HG03103 (cell line): Measurements from ENCODE around the gene CUL2.
"Not testable (repeated sequence)": the region's sequence is repeated elsewhere in the genome, so short reads cannot be mapped to it uniquely, and the experiment has no call there.

Source experiments
- ATAC-seq: cut with Tn5 transposase; IDR thresholded peaks from one replicate; pipeline ENCODE4 v1.9.1; 2021; ENCODE audit warnings: low read depth; ENCODE audit not compliant: unreplicated experiment

The CUL2 gene

DNA sequence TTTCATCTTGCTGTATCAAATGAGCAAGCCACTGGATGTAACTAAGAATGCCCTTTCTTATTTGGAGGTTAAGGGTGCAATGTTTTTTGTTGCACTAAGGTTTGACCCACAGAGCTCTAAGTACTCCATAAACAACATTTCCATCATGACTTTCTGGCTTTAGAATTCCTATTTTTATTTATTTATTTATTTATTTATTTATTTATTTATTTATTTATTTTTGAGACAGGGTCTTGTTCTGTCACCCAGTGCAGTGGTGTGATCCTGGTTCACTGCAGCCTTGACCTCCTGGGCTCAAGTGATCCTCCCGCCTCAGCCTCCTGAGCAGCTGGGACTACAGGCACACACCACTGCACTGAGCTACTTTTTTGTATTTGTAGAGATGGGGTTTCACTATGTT lies 9.9 kb downstream of the CUL2 start:
- not testable (repeated sequence) for ATAC-seq

DNA sequence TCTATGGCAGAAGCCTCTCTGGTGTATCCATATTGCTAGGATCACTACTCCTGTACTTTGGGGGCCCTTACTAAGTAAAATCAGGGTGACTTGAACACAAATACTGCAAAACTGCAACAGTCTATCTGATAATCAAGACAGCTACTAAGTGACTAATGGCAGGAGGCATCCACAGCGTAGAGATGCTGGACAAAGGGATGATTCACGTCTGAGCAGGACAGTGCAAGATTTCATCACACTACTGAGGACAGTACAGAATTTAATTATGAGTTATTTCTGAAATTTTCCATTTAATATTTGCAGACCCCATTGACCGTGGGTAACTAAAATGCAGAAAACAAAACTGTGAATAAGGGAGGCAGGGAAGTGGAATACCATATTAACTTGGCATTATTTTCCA lies 10.4 kb downstream of the CUL2 start:
- no peak for ATAC-seq

DNA sequence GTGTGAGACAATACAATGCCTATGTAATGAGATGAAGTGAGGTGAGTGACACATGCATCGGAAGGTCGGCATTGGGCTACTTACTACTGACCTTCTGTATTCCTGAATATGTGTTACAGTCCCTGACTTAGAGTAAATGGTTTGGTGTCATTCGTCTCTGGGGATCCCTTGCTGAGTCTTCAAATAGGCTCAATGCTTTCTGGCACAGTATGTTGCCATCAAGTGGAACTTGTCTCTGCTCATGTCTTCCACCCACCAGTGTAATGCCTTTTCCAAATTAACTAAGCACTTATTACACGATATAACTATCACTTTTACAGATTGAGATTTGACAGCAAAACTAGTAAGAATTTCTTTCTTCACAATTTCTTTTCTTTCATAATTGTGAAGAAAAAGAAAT lies 10.9 kb downstream of the CUL2 start:
- ATAC-seq, result no peak

DNA sequence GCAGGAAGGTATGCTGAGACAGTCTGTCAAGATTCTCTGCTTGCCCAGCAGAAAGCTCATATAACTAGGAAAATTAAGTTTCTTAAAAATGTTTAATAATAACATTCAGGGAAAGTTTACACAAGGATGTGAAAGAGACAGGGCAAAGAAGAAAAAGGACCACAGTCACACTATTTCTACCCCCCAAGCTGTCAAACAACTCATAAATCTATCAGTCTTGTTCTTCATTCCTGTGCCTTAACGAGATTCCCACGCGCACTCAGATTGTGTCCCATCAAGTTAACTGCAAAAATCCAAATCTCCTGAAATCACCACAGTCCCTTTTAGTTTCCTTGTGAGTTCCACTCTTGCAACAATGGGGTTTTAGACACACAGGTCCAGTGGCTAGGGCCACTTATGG lies 14.9 kb downstream of the CUL2 start:
- no peak for ATAC-seq

DNA sequence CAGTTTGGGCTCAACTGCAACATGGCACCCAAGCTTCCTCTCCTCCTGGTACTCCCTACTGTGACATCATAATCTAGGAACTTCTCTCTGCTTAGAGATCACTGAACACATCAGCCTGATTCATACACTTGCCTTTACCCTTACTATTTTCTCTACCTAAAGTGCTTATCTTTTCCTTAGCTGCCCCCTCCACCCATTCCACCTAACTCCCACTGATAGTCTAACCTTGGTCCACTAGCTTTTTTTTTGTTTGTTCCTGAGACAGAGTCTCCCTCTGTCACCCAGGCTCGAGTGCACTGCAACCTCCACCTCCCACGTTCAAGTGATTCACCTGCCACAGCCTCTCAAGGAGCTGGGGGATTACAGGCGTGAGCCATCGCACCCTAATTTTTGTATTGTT lies 15.9 kb downstream of the CUL2 start:
- no peak for ATAC-seq

DNA sequence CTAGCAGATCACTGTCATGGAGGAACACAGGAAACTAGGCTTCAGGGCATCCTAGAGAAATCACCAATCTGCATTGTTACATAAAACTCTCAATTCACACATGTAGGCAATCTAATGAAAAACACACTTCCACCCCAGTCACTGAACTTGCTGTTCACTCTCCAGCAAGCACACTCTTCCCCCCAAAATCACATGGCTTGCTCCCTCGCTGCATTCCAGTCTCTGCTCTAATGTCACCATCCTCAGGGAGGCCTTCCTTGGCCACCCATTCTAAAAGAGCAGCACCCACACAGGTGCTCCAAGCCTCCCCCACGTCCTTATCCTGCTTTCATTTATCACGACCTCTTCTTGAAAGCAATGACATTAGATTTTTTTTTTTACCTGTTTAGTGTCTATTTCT lies 19.6 kb downstream of the CUL2 start:
- no peak for ATAC-seq

DNA sequence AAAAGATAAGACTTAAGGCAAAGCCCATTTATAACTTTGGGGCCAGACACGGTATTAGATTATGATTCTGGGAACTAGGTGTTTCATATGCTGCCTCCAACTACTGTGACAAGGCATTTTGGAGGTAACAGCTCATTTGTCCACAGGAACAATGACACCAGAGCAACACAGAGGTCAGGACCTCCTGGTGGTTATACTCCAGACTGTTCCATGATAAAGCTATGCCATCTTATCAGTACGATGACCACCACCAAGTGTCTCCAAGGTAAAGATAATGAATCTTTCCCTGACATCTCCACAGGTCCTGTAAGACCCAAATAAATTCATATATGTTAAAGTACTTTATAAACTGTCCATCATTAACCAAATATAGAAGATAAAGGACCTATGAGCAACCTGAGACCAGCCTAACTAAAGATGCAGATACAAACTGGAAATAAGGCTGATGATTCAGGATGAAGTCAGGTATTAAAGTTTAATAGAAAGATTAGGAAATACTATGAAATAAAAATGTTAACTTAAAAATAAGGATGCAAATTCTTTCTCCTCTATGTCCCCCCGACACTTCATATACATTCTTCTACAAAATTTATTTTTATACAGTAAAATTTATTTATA lies 26.2 kb downstream of the CUL2 start:
- no peak for ATAC-seq

DNA sequence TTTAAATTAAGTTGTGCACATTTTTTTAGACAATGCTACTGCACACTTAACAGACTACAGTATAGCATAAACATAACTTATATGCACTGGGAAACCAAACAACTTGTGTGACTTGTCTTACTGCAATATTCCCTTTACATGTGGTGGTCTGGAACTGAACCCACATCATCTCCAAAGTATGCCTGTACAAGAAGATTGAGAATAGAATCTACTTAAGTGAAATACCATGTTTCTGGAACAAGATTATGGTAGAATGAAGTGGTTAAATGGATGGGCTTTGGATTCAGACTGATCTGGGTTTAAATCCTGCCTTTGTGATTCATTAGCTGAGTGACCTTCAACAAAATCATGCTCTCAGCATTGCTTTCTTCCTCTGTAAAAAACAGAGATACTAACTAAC lies 30.7 kb downstream of the CUL2 start:
- no peak for ATAC-seq

DNA sequence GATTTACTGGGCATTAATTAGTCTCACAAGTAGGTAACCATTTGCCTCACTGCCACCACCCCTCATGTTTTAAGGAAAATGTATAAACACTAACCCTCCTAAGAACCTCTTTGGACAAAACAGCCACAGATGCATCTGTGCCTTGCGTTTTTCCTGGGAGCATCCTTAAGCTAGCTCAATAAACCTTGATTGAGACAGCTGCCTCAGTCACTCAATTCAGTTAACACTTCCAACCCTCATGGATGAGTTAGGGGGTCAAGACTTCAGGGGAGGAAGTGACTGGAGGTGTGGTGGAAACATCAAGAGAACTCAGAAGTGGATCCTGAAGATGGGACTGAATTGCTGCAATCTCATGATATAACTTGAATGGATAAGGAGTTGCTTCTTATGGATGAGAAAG lies 31.5 kb downstream of the CUL2 start:
- no peak for ATAC-seq

DNA sequence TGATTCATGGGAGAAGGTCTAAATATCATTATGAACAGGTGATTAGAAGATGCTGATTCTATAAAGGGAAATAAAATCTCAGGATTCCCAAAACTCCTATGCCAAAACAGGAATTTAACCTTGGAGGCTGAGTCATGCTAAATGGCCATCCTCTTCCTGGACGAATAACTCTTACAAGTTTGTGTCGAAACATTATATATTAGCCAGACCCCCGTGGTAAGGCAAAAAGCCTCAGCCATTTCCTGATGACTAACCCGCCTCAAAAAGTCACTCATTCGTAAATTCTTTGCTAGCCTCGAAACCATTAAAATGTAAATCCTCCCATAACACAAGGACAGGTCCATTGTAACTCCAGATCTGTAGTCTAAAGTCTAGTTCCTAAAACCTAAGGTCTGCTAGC lies 32.0 kb downstream of the CUL2 start:
- peak; percentile 71 for ATAC-seq

DNA sequence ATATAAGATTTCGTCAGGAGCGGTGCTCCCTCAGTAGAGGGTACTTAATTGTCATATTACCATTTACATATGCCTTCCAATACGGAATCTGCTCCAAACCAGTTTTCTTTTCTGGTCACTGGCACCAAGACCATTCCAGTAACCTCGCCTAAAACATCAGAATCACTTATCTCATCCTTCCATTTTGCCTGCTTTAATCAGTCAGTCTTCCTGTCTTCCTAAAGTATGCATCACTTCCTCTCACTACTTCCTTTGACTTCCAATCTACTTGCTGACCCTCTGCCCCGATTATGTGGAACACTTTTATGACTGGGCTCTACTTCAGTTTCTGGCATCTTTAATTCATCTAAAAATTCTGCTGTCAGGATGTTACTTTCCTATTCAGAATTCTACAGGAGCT lies 33.5 kb downstream of the CUL2 start:
- no peak for ATAC-seq

DNA sequence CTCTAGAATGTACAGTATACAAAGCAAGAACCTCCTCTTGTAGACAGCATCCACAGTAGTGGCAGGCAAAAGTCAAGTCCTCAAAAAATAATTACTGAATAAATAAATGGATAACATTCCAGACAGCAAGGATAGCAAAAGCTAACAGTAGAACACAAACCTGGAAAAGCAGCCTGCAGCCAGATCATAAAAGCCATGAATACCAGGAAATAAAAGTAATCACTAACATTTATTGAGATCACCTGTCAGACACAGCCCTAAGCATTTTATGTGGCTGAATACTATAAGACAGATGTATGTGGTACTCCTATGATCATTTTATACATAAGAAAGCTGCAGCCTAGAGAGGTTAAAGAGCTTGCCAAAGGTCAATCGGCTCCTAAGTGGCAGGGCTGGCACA lies 34.0 kb downstream of the CUL2 start:
- ATAC-seq, result no peak

DNA sequence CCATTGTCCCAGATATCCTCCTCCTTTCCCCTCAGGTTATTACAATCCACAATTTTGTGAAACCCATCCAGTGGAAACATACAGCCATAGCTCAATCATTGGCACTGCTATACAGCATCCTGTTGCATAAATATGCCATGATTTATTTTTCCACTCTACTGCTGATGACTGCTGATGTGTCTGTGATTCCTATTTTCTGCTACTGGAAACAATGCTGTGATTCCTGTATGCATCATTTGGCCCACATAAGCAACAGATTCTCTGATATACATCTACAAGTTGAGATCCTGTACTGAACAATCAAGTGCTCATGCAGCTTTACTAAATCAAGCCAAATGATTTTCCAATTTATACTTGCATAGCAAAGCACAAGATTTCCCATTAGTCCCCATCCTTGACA lies 39.6 kb downstream of the CUL2 start:
- no peak for ATAC-seq

DNA sequence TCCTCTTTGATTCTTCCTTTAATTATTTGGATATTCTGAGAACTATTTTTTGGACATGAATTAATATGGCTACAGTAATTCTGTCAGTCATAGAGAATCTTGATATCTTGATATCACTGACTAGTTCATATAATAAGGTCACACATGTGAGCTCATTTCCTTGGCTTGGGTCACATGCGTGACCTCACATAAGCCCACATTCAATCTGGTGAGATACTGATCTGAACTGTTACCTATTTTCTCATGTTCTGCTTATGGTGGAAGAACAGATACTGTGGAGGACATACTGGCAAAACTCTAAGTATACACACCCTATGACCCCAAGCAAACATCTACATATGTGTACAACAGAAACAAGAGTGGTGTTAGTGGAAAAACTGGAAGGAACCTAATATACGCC lies 44.1 kb downstream of the CUL2 start:
- ATAC-seq, result no peak

DNA sequence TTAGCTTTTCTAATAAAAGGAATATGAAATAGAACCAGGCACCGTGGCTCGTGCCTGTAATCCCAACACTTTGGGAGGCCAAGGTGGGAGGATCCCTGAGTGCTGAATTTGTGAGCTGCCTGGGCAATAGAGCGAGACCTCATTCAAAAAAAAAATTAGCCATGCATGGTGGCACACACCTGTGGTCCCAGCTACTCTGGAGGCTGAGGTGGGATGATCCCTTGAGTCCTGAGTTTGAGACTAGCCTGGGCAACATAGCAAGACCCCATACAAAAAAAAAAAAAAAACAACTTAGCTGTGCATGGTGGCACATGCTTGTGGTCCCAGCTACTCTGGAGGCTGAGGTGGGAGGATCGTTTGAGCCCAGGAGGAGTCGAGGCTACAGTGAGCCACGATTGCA lies 44.9 kb downstream of the CUL2 start:
- ATAC-seq, result not testable (repeated sequence)

DNA sequence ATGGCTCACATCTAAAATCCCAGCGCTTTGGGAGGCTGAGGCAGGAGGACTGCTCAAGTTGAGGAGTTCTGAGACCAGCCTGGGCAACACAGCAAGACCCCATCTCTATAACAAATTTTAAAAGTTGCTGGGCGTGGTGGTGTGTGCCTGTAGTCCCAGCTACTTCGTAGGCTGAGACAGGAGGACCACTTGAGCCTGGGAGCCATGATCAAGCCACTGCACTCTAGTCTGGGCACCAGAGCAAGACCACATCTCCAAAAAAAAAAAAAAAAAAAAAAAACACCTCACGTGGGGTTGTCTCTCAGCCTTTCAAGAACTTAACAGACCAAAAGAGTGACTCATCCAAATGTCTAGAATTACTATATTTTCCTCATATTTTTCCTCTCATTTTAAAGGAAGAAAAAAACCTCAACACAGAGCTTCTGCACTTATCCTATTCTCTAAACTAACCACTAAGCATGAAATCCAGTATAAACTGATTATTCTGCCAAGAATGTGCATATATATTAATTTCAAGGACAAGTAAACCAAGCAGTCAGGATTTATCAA lies 46.3 kb downstream of the CUL2 start:
- no peak for ATAC-seq

DNA sequence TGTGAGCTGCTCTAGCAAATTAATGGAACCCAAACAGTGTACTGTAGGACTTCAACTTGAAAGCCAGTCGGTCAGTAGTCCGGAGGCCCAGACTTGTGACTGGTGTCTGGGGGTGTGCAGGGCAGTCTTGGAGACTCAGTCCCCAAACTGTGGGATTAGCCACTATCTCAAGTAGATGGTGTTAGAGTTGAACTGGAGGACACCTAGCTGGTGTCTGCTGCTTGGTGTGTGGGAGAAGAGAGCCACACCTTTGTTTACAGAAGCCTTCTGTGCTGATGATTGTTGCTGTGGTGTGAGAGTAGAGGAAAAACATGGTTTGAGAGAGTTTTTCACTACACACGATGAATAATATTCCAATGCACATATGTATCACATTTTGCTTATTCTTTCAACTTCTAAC lies 47.4 kb downstream of the CUL2 start:
- no peak for ATAC-seq

DNA sequence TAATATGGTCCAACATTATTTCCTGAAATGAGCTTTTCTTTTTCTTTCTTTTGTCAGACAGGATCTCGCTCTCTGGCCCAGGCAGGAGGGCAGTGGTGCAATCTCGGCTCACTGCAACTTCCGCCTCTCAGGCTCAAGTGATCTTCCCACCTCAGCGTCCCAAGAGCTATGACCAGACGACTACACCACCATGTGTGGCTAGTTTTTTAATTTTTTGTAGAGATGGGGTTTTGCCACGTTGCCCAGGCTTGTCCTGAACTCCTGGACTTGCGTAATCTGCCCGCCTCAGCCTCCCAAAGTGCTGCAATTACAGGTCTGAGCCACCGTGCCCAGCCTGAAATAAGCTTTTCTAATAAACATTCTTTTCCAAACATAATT lies 48.6 kb downstream of the CUL2 start:
- no peak for ATAC-seq

DNA sequence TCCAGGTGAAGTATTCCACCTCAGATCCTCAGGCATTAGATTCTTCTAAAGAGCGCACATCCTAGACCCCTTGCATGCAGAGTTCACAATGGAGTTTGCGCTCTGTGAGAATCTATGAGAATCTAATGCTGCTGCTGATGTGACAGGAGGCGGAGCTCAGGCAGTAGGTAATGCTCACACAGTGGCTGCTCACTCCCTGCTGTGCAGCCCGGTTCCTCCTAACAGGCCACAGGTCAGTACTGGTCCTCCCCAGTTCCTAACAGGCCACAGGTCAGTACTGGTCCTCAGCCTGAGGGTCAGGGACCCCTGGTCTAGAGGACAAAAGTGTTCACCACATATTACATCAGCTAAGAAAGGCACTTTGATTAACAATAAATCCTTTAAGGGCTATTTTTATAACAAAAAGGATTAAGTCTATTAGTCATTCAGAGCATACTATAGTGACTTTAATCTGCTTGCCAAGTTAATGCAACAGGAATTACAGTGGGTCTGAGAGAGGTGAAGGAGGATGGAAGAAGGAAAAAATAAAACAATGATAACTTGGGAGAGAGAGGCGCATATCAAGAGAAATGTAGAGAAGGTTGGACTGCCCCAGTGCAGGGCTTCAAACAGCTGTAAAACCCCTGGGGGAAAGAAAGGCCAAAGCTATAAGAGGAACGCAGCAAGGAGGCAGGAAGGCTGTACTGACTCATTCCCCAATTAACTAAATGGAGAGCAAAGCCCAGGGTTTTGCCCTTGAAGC lies 49.2 kb downstream of the CUL2 start:
- no peak for ATAC-seq

DNA sequence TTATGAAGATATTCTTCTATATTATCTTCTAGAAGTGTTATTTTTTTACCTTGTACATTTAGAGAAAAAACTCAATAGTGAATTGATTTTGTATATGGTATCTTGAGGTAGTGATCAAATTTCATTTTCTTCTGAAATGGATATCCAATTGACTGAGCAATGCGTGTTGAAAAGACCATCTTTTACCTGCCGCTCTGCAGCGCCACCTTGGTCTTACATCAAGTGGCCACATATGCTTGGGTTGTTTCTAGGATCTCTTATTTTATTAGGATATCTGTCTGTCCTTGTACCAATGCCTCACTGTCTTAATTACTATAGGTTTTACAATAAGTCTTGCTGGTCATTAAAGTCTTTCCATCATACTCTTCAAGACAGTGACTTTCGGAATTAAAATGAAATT lies 53.0 kb downstream of the CUL2 start:
- no peak for ATAC-seq

DNA sequence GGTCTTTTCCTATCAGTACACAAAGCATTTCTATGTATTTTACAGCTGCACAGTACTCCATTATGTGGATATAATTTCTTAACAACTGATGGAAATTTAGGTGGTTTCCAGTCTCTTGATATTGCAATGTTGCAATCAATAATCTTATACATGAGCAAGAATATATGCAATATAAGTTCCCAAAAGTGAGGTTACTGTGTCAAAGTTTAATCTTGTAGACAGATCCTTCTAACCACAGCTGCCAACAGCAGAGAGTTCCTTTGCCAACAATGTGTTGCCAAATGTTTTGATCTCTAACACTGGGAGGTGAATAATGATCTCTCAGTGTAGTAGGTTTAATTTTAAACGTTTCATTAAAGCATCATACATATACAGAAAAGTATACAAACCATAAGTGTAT lies 54.5 kb downstream of the CUL2 start:
- ATAC-seq, result no peak

DNA sequence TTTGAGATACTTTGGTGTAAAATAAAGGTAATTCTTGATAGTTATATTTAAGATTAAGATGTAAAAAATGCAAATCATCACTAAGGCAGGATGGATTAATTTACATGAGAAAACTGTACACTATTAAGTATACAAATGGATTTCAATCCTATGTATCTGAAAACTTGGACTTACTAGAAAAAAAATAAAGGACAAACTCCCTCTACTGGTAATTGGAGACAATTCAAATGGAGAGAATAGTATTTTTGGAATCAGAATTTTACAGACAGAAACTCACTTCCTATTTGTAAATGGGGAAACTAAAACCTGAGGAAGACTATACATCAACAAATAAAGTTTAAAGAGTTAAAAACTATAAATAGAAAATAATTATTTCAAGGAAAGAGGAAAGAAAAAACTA lies 62.6 kb downstream of the CUL2 start:
- no peak for ATAC-seq
